OCI-LY3 (cell line): ENCODE results near the gene DOLK.

Experiments
- EZH2phosphoT487 ChIP-seq: fragments of 200-600 bp; shearing (Covaris generic); IDR thresholded peaks from 2 replicates; pipeline ENCODE4 v1.6.1; 2018; ENCODE audit warnings: antibody characterized with exemption, mixed run types, low read depth
- TF ChIP-seq, protein P1 (sequence below): fragments of 200-600, 300-600 bp; sonication (generic); IDR thresholded peaks from 2 replicates; pipeline ENCODE4 v1.5.1; 2014; ENCODE audit warnings: antibody characterized with exemption, low read length, low read depth

DNA sequence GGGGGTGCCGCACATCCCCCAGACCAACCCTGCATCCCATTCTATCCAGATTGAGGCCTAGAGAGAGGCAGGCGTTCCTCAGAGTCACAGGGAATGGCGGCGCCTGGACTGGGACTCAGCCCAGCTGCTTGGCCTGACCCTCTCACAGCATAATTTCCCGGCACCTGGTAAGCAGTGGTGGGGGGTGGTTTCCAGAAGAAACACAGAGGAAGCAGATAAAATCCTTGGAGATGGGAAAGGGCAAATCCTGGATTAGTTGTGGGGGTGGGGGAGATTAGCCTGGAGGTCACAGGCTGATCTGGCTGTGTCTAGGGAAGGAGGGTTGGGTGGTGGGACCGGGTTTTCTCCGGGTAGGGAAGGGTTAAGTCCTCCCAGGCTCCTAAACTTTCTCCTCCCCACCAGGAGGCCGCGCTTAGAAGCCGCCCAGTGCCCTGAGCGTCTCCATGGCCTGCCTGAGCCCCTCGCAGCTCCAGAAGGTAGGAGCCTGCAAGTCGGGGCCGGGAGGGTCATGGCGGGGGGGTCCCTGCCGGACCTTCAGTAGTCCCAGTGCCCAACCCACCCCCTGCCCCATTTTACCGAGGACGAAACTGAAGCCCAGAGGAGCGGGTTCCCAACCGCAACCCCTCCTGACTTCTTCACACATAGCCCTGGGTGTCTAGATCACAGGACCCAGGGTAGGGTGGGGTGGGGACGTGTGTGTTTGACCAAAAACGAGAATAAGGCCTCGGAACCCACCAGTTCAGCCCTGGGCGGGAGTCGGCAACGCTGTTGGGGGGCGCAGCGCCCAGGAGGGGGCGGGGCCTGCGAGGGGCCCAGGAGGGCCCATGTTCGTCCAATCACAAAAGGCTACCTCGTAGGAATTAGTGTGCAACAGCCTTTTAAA lies 25.3 kb downstream of the DOLK start:
- TF ChIP-seq, protein P1, sequence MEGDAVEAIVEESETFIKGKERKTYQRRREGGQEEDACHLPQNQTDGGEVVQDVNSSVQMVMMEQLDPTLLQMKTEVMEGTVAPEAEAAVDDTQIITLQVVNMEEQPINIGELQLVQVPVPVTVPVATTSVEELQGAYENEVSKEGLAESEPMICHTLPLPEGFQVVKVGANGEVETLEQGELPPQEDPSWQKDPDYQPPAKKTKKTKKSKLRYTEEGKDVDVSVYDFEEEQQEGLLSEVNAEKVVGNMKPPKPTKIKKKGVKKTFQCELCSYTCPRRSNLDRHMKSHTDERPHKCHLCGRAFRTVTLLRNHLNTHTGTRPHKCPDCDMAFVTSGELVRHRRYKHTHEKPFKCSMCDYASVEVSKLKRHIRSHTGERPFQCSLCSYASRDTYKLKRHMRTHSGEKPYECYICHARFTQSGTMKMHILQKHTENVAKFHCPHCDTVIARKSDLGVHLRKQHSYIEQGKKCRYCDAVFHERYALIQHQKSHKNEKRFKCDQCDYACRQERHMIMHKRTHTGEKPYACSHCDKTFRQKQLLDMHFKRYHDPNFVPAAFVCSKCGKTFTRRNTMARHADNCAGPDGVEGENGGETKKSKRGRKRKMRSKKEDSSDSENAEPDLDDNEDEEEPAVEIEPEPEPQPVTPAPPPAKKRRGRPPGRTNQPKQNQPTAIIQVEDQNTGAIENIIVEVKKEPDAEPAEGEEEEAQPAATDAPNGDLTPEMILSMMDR, result no peak
- TF ChIP-seq EZH2phosphoT487, result no peak
